Glutamatergic neuron (in vitro differentiated cells): ENCODE data around the gene SPTB. TPM values are rescaled to one million over a fixed set of nuclear protein-coding genes. Genes with fewer than 3 reads are reported as not detected.

Source experiments
- DNase-seq: peaks from one replicate; pipeline ENCODE4 v3.0.0; 2022
- H3K27ac Mint-ChIP-seq: one replicate; pipeline ENCODE4 v1.8.0; 2020; ENCODE audit warnings: mild to moderate bottlenecking, mixed read lengths, inconsistent platforms; ENCODE audit not compliant: unreplicated experiment
- H3K27me3 Mint-ChIP-seq: one replicate; pipeline ENCODE4 v1.8.0; 2020; ENCODE audit warnings: mild to moderate bottlenecking, moderate library complexity, mixed read lengths, inconsistent platforms; ENCODE audit not compliant: unreplicated experiment
- H3K36me3 Mint-ChIP-seq: one replicate; pipeline ENCODE4 v1.8.0; 2020; ENCODE audit warnings: mild to moderate bottlenecking, mixed read lengths, inconsistent platforms; ENCODE audit not compliant: unreplicated experiment
- H3K4me1 Mint-ChIP-seq: one replicate; pipeline ENCODE4 v1.8.0; 2020; ENCODE audit warnings: mild to moderate bottlenecking, low read depth, mixed read lengths, inconsistent platforms; ENCODE audit not compliant: unreplicated experiment
- H3K4me3 Mint-ChIP-seq: one replicate; pipeline ENCODE4 v1.8.0; 2020; ENCODE audit warnings: mild to moderate bottlenecking, mixed read lengths, inconsistent platforms; ENCODE audit not compliant: unreplicated experiment
- H3K9me3 Mint-ChIP-seq: one replicate; pipeline ENCODE4 v1.8.0; 2020; ENCODE audit warnings: mild to moderate bottlenecking, moderate library complexity, mixed read lengths, inconsistent platforms; ENCODE audit not compliant: unreplicated experiment
- CTCF ChIP-seq: fragments of 200-600 bp; sonication (generic); IDR thresholded peaks from one replicate; pipeline ENCODE4 v1.5.0; 2021; ENCODE audit not compliant: partially characterized antibody, unreplicated experiment
- total RNA-seq: library from RNA; stranded (reverse); fragmentation: NEBNext Ultra II Directional; extraction: Animal tissue kit (Norgen Biotek cat#: 25700); gene quantifications from one replicate; pipeline ENCODE4 v1.2.1, GENCODE V29; 2021; ENCODE audit not compliant: unreplicated experiment

Gene SPTB
- total RNA-seq, 1 donor from 2014 or later, result 1.9 TPM

GRCh38 chr14:64741961-64742360, 137.7 kb downstream of the SPTB start:
- H3K36me3 Mint-ChIP-seq, result peaks cover 4% of the 10 kb centered on the region
- TF ChIP-seq CTCF, result no peak
- peaks cover 10% of the 10 kb centered on the region for H3K9me3 Mint-ChIP-seq
- no peaks in the 10 kb centered on the region for H3K27me3 Mint-ChIP-seq
- no peak overlapping the region for H3K27ac Mint-ChIP-seq
- no peak overlapping the region for H3K4me3 Mint-ChIP-seq
- peaks cover 4% of the 10 kb centered on the region for H3K4me1 Mint-ChIP-seq
- DNase-seq, result no peak

- H3K27me3 Mint-ChIP-seq, result no peaks in the 10 kb centered on the region
- peaks cover 4% of the 10 kb centered on the region for H3K36me3 Mint-ChIP-seq
- no peak overlapping the region for H3K4me3 Mint-ChIP-seq
- no peak for TF ChIP-seq CTCF
- peaks cover 10% of the 10 kb centered on the region for H3K9me3 Mint-ChIP-seq
- no peak overlapping the region for H3K27ac Mint-ChIP-seq
- DNase-seq, result no peak
- H3K4me1 Mint-ChIP-seq, result peaks cover 4% of the 10 kb centered on the region
These were observed 138.5 kb downstream of the SPTB start for GRCh38 chr14:64741200-64741599.

GRCh38 chr14:64738281-64738804, 141.4 kb downstream of the SPTB start:
- DNase-seq, result no peak
- no peaks in the 10 kb centered on the region for H3K27me3 Mint-ChIP-seq
- H3K9me3 Mint-ChIP-seq, result peaks cover 14% of the 10 kb centered on the region
- no peaks in the 10 kb centered on the region for H3K36me3 Mint-ChIP-seq
- H3K27ac Mint-ChIP-seq, result no peak overlapping the region
- no peak overlapping the region for H3K4me3 Mint-ChIP-seq
- no peak for TF ChIP-seq CTCF
- H3K4me1 Mint-ChIP-seq, result peaks cover 6% of the 10 kb centered on the region

- TF ChIP-seq CTCF, result no peak
These were observed 142.1 kb downstream of the SPTB start for GRCh38 chr14:64737391-64738280.

More at GRCh38 chr14:64737391-64738280, 142.1 kb downstream of the SPTB start:
- no peak for DNase-seq
- Mint-ChIP-seq H3K27me3 (no peaks in the 10 kb centered on the region), H3K9me3 (peaks cover 14% of the 10 kb centered on the region), H3K4me3 (no peak overlapping the region), H3K4me1 (peaks cover 6% of the 10 kb centered on the region), H3K27ac (no peak overlapping the region), H3K36me3 (no peaks in the 10 kb centered on the region)
